ENCODE results near the gene DCXR. TPM values are rescaled to one million over a fixed set of nuclear protein-coding genes. Genes with fewer than 3 reads are reported as not detected.

DCXR gene
- total and polyA plus RNA-seq, 10 of the 15 experiments (the other 5 are each of a cell fraction or from before 2014, with no cell fraction given): 12.3 to 139 (median 88.9) TPM

- no peak for TF ChIP-seq REST (IDR thresholded peaks at IDR 0.05; ENCODE audit: low read depth, low read length)
- no peak for TF ChIP-seq RAD51 (IDR thresholded peaks at IDR 0.05)
- no peak for TF ChIP-seq ETV6 (conservative IDR thresholded peaks at IDR 0.05 in 1 of 2, IDR thresholded peaks at IDR 0.05 in 1 of 2; ENCODE audit: borderline replicate concordance in 1 of 2, low read depth in 1 of 2)
- no peak for TF ChIP-seq USF2 (IDR thresholded peaks at IDR 0.05; ENCODE audit: borderline replicate concordance, low read depth, low read length)
- TF ChIP-seq CBFB (IDR thresholded peaks at IDR 0.05; ENCODE audit: low read depth): no peak
- no peak for TF ChIP-seq NFYA (IDR thresholded peaks at IDR 0.05; ENCODE audit: borderline replicate concordance, low read depth, low read length)
- TF ChIP-seq RAD21 (IDR thresholded peaks at IDR 0.05; ENCODE audit: insufficient read depth, low read depth, low read length): no peak
- TF ChIP-seq ZNF687 (IDR thresholded peaks at IDR 0.05): peak; percentile 97
- no peak for TF ChIP-seq HDAC6 (IDR thresholded peaks at IDR 0.05; ENCODE audit: unreplicated experiment)
- 0 out of 2 replicates have a peak, but pooled peaks have one; percentile 36 for TF ChIP-seq TCF12 (IDR thresholded peaks at IDR 0.05; ENCODE audit: low read depth, low read length)
- no peak for TF ChIP-seq RBBP5 (conservative IDR thresholded peaks at IDR 0.05)
- TF ChIP-seq HCFC1 (IDR thresholded peaks at IDR 0.05; ENCODE audit: low read length): peak; percentile 88
- no peak for TF ChIP-seq ZNF622 (IDR thresholded peaks at IDR 0.05)
- TF ChIP-seq SMARCA5 (IDR thresholded peaks at IDR 0.05): peak; percentile 88
- no peak for TF ChIP-seq E2F4 (IDR thresholded peaks at IDR 0.05; ENCODE audit: low read depth, low read length)
- no peak for TF ChIP-seq ZBTB4 (CRISPR knock-in tag; IDR thresholded peaks at IDR 0.05)
- peak; percentile 60; the same call in 1 of the 2 replicates for TF ChIP-seq DPF2 (IDR thresholded peaks at IDR 0.05)
Measured at GRCh38 chr17:82065638-82066303, 28.3 kb upstream of the DCXR start, which contains the start of gene DUS1L (continued).
